ENCODE measurements around the gene RAPGEF4.

Gene RAPGEF4

GRCh38 chr2:172976116-172976515, 240.5 kb downstream of the RAPGEF4 start:
- DNase-seq: no peak

- no peak for DNase-seq
Measured at GRCh38 chr2:172976816-172977215, 241.2 kb downstream of the RAPGEF4 start.

- no peak for DNase-seq
Measured at GRCh38 chr2:172977270-172978062, 241.8 kb downstream of the RAPGEF4 start.

GRCh38 chr2:172978063-172978383, 242.4 kb downstream of the RAPGEF4 start:
- no peak for DNase-seq

GRCh38 chr2:172985139-172985892, 249.7 kb downstream of the RAPGEF4 start:
- DNase-seq: no peak

- DNase-seq: no peak
Measured at GRCh38 chr2:172986040-172986439, 250.4 kb downstream of the RAPGEF4 start.

- DNase-seq: no peak
Measured at GRCh38 chr2:172988728-172989127, 253.1 kb downstream of the RAPGEF4 start.

GRCh38 chr2:172991031-172991430, 255.4 kb downstream of the RAPGEF4 start:
- no peak for DNase-seq

- DNase-seq: no peak
Measured at GRCh38 chr2:172993139-172993538, 257.5 kb downstream of the RAPGEF4 start.

- no peak for DNase-seq
Measured at GRCh38 chr2:172993931-172994717, 258.5 kb downstream of the RAPGEF4 start.

GRCh38 chr2:172994864-172995263, 259.2 kb downstream of the RAPGEF4 start:
- DNase-seq: no peak

GRCh38 chr2:172995323-172996244, 259.9 kb downstream of the RAPGEF4 start:
- no peak for DNase-seq

GRCh38 chr2:172996387-172996961, 260.8 kb downstream of the RAPGEF4 start:
- no peak for DNase-seq

GRCh38 chr2:172997031-172997430, 261.4 kb downstream of the RAPGEF4 start:
- no peak for DNase-seq

GRCh38 chr2:172998547-172999272, 263.1 kb downstream of the RAPGEF4 start:
- no peak for DNase-seq

- DNase-seq: no peak
Measured at GRCh38 chr2:172999641-173000386, 264.2 kb downstream of the RAPGEF4 start.

GRCh38 chr2:173001664-173002604, 266.3 kb downstream of the RAPGEF4 start:
- no peak for DNase-seq

- no peak for DNase-seq
Measured at GRCh38 chr2:173002751-173003541, 267.3 kb downstream of the RAPGEF4 start.

- DNase-seq: no peak
Measured at GRCh38 chr2:173008786-173009185, 273.1 kb downstream of the RAPGEF4 start.

Measured in retina (tissue), 1 donor.